NCI-H146 (cell line): ENCODE results near the gene PRSS33.

Source experiments
- DNase-seq: peaks from one replicate; lab custom pipeline; 2025; lab: John Stamatoyannopoulos, UW

The PRSS33 gene

GRCh38 chr16:2761886-2762583 is 25.3 kb downstream of the PRSS33 start:
- DNase-seq, result no peak

GRCh38 chr16:2761472-2761871 is 25.9 kb downstream of the PRSS33 start:
- no peak for DNase-seq

GRCh38 chr16:2757344-2757743 is 30.0 kb downstream of the PRSS33 start:
- DNase-seq, result no peak

GRCh38 chr16:2756288-2757015 is 30.9 kb downstream of the PRSS33 start:
- DNase-seq, result no peak

GRCh38 chr16:2755158-2755557 is 32.2 kb downstream of the PRSS33 start:
- no peak for DNase-seq

- DNase-seq, result no peak
Observed at GRCh38 chr16:2753733-2754020, 33.7 kb downstream of the PRSS33 start.

- DNase-seq, result peak; percentile 87
Observed at GRCh38 chr16:2752850-2753732, 34.3 kb downstream of the PRSS33 start.

GRCh38 chr16:2752035-2752849 is 35.1 kb downstream of the PRSS33 start, which contains the start of gene SRRM2:
Gene SRRM2, plus strand, starts transcription at chr16:2752638. Its CDS starts 3,727 bp downstream, at chr16:2756365.
- DNase-seq, result peak; percentile 97

GRCh38 chr16:2751577-2752034 is 35.8 kb downstream of the PRSS33 start:
- DNase-seq, result peak; percentile 91

- DNase-seq, result no peak
Observed at GRCh38 chr16:2749936-2750335, 37.4 kb downstream of the PRSS33 start.

- DNase-seq, result no peak
Observed at GRCh38 chr16:2749476-2749875, 37.9 kb downstream of the PRSS33 start.

GRCh38 chr16:2748757-2749455 is 38.5 kb downstream of the PRSS33 start:
- peak; percentile 65 for DNase-seq

GRCh38 chr16:2745961-2746360 is 41.4 kb downstream of the PRSS33 start:
- DNase-seq, result no peak

- DNase-seq, result no peak
Observed at GRCh38 chr16:2745116-2745890, 42.1 kb downstream of the PRSS33 start.

- no peak for DNase-seq
Observed at GRCh38 chr16:2744711-2745110, 42.6 kb downstream of the PRSS33 start.

GRCh38 chr16:2743007-2743810 is 44.2 kb downstream of the PRSS33 start:
- DNase-seq, result no peak

GRCh38 chr16:2742323-2743006 is 44.9 kb downstream of the PRSS33 start:
- no peak for DNase-seq

- no peak for DNase-seq
Observed at GRCh38 chr16:2741168-2741567, 46.2 kb downstream of the PRSS33 start.

GRCh38 chr16:2740476-2740875 is 46.9 kb downstream of the PRSS33 start:
- no peak for DNase-seq
